ENCODE data around the gene SFI1.
"Not testable (repeated sequence)": the region's sequence is repeated elsewhere in the genome, so short reads cannot be mapped to it uniquely, and the experiment has no call there.

SFI1 gene, protein sequence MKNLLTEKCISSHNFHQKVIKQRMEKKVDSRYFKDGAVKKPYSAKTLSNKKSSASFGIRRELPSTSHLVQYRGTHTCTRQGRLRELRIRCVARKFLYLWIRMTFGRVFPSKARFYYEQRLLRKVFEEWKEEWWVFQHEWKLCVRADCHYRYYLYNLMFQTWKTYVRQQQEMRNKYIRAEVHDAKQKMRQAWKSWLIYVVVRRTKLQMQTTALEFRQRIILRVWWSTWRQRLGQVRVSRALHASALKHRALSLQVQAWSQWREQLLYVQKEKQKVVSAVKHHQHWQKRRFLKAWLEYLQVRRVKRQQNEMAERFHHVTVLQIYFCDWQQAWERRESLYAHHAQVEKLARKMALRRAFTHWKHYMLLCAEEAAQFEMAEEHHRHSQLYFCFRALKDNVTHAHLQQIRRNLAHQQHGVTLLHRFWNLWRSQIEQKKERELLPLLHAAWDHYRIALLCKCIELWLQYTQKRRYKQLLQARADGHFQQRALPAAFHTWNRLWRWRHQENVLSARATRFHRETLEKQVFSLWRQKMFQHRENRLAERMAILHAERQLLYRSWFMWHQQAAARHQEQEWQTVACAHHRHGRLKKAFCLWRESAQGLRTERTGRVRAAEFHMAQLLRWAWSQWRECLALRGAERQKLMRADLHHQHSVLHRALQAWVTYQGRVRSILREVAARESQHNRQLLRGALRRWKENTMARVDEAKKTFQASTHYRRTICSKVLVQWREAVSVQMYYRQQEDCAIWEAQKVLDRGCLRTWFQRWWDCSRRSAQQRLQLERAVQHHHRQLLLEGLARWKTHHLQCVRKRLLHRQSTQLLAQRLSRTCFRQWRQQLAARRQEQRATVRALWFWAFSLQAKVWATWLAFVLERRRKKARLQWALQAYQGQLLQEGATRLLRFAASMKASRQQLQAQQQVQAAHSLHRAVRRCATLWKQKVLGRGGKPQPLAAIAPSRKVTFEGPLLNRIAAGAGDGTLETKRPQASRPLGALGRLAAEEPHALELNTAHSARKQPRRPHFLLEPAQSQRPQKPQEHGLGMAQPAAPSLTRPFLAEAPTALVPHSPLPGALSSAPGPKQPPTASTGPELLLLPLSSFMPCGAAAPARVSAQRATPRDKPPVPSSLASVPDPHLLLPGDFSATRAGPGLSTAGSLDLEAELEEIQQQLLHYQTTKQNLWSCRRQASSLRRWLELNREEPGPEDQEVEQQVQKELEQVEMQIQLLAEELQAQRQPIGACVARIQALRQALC

GRCh38 chr22:31496007-31496734 lies at the start of gene SFI1:
SFI1 (plus strand) TSS chr22:31496536; CDS start chr22:31508285, 11,749 bp downstream.
- DNase-seq, result peak in 55 of 56 donors; percentile 59 to 96 (median 91)

DNA sequence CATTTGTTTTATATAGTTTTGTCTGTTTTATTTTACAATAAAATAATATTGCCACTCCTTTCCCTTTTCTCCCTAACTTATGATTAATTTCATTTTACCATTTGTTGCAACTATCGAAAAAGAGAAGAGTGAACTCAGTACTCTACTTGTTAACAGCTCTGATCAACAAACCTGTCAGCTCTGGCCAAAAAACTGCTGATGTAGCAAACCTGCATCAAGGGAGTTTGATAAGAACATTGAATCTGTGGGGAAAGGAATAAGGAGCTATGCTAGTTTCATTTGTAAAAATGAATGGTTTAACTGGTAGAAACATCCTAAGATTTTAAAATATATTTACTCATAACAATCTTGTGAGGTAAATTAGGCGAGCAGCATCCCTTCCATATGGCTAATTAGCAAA lies 49.6 kb upstream of the SFI1 start:
- DNase-seq, result no peak

DNA sequence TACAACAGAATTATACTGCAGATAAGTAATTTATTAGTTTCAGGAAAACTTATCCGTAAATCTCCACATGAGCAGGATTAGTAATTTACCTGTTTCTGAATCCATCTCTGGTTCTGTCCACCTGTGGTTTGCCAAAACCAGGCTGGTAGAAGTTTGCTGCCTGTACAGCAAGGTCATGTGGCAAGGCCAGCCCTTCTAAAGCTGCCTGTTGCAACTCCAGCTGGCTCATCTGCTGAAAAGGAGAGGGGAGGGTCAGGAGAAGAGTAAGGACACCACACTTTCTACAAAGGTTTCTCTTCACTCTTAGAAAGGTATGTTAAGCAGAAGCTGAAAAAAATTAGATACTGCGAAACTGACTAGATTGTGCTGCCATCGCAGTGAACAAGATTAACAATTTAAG lies 49.0 kb upstream of the SFI1 start:
- DNase-seq, result no peak

GRCh38 chr22:31448382-31448781 lies 48.0 kb upstream of the SFI1 start:
- DNase-seq, result no peak

GRCh38 chr22:31449506-31449905 lies 46.8 kb upstream of the SFI1 start:
- no peak for DNase-seq

- DNase-seq, result no peak
These were observed 44.4 kb upstream of the SFI1 start for GRCh38 chr22:31451709-31452571.

- DNase-seq, result no peak
These were observed 34.6 kb upstream of the SFI1 start for GRCh38 chr22:31461699-31462098.

GRCh38 chr22:31465307-31465706 lies 31.0 kb upstream of the SFI1 start:
- DNase-seq, result no peak

DNA sequence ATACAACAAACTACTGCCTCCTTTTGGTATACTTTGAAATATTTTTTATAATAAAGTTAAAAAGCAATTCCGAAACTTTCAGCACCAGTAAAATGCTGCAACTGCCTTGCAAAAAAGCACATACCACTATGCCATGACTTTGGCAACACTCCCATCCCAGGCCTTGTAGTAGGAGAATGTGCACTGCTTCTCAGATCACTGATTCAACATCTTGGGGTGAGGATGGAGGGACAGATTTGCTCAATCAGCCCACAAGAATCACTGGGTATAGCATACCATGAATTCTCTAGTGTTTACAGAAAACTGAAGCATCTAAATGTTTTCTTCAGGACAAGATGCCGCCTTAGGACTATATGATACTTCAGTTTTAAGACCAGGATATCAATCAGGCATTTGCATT lies 21.6 kb upstream of the SFI1 start:
- no peak for DNase-seq

DNA sequence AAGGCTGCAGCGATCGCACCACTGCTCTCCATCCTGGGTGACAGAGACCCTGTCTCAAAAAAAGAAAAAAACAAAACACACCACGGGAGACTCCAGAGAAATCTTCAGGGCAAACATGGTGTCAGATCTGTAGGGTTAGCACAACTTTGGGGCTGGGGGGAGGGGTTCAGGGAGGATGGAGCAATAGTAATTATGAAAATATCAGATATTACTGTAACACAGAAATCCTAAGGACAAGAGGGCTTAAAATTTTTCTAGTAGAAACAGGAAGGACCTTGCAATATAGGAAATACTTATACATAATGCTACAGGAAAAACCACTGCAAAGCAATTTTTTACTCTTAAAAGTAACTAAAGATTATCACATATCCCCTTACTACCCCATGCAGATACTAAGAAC lies 20.5 kb upstream of the SFI1 start:
- no peak for DNase-seq

DNA sequence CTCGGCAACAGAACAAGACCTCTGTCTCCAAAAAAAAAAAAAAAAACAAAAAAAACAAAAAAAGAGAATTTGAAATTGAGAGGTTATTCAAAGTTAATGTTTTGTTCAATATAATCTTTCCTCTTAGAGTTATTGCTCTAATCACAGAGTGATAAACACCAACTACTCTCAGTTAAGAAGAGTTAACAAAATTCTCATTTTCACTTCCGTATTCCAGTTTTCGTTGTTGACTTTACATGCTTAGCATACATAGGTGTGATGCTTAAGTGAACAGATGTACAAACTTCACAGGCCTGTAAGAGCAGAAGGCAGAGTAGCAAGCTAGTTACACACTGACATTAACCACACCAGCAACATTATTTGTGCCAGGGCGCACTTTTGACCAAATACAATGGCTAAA lies 19.0 kb upstream of the SFI1 start:
- no peak for DNase-seq

DNA sequence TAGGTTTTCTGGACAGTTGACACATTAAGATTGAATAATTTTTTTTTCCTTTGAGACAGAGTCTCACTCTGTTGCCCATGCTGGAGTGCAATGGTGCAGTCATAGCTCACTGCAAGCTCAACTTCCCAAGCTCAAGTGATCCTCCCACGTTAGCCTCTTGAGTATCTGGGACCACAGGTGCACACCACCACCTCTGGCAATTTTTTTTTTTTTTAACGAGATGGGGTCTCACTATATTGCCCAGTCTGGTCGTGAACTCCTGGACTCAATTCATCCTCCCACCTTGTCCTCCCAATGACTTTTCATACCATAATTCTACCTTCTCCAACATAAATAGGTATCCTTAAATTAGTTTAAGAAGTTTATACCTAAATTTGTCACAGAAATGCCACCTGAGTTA lies 15.2 kb upstream of the SFI1 start:
- no peak for DNase-seq

DNA sequence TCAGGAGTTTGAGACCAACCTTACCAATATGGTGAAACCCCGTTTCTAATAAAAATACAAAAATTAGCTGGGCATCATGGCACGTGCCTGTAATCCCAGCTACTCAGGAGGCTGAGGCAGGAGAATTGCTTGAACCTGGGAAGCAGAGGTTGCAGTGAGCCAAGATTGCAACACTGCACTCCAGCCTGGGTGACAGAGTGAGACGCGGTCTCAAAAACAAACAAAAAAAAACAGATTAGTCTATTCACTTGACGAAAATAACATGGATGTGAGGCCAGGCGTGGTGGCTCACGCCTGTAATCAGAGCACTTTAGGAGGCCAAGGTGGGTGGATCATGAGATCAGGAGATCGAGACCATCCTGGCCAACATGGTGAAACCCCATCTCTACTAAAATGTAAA lies 13.9 kb upstream of the SFI1 start:
- not testable (repeated sequence) for DNase-seq

GRCh38 chr22:31486369-31486768 lies 10.0 kb upstream of the SFI1 start:
- DNase-seq, result not testable (repeated sequence)

DNA sequence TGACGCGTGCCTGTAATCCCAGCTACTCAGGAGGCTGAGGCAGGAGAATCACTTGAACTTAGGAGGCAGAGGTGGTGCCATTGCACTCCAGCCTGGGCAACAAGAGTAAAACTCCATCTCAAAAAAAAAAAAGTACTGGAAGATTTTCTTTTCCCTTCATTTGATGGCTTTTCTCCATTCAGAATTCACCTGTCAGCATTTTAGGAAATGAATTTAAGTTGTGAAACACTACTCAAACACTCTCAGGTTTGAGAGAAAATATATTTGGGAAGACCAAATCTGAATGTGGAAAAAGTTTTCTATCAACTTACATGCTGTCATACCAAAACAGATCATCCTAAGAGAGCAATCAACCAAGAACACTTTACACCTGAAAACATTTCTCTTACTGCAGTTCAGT lies 9.4 kb upstream of the SFI1 start:
- DNase-seq, result no peak

DNA sequence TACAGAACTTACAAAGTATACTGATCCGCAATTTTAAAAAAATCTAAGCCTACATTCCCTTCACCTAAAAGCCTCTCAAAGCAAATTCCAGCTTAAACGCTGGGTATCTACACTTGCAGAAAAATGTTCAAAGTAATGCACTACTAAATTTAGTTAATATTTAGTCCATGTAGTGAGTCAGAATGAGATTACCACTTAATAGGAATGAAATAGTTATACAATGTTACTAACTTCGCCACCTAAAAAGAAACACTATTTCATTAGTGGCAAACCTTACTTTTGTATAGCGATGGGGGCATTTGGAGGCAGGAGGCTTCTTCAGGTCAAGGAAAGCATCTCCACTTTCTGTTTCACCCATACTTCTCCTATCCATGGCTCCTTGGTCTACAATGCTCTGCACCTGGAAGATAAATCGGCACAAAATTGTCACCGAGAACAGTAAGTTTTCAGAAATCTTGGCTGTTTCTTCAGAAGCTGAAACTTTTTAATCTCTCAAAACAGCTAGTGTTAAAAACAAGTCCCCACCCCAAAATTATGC lies 7.9 kb upstream of the SFI1 start:
- no peak for DNase-seq

DNA sequence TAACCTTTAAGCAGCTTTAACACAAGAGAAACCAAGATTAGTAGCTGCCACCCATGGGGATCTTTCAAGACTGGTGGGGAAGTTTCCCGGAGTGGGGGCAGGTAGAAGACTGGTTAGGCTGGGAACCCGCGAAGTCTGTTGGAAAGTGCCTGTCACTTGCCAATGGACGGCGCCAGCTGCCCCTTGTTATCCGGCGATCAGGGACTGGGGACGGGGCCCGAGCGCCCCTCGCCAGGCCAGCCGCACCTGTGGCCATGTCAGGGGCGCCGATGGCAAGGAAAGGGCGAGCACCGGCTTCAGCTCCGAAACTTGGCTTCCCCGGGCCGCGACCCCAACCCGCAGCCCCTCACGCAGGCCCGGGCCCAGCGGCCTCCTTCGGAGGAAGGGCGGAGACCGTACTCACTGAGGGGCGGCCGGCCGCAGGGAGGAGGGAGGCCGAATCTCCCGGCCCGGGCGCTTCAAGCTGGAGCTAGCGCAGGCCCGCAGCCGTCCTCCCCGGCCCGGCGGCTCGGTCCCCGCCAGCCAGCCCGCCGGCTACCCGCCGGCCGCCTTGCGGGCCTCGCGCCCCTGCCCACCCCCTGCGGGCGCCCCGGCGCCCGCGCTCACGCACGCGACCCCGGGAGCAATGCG lies 7.2 kb upstream of the SFI1 start:
- peak in 22 of 56 donors; percentile 1 to 53 (median 27) for DNase-seq

DNA sequence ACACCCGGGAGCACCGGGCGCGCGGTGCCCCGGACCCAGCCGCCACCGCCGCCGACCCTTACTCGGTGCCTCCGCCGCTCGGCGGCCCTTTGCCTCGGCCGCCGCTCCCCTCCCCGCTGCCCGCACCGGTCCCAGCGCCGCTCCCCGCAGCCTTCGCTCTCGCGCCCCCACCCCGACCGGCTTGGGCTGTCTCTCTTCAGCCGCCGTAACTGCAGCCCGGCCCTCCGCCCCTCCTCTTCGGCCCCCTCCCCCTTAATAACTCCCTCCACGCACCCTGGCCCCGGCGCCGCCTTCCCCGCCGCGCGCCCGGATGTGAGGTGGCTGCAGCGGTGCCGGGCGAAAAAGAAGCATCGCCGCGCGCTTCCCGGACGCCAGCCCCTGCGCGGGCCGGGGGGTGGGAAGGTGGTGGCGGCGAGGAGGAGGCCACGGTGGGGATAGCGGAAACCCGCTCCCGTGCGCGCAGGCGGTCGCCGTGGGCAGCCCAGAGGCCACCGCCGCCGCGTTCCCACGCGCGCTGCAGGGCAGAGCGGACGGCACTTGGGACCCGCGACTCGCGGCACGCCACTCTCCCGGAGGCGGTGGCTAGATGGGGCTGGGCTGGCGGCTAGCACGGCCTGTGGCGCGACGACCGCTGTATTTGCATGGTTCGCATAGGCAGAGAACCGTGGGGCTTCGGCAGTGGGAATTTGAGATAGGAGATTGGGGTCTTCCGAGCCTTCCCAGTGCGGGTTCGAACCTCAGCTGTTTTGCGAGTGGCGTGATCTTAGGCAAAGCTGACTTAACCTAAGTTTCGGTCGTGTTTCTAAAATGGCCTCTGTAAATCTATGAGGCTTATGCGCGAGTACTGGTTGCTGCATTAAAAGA lies 6.5 kb upstream of the SFI1 start, which contains the start of gene EIF4ENIF1:
Gene EIF4ENIF1 (minus strand): TSS at position 211 of the 864 bp plus-strand sequence. CDS start 1,124 bp downstream, outside the sequence.
- DNase-seq, result peak in 55 of 56 donors; percentile 36 to 92 (median 83)

All from nucleus accumbens (tissue), 56 donors.